Lower lobe of right lung (tissue), 2 donors: Measurements from ENCODE around the gene HPSE2. TPM values are rescaled to one million over a fixed set of nuclear protein-coding genes. Genes with fewer than 3 reads are reported as not detected.

ENCODE experiments used
- ATAC-seq, 2 donors: fragments of 200-7000 bp; cut with Tn5 transposase; one replicate each; pipeline ENCODE4 v1.9.1; 2020 to 2022; ENCODE audit warnings: mild to moderate bottlenecking in 2 of 2, moderate library complexity in 2 of 2
- DNase-seq: peaks from one replicate; pipeline ENCODE4 v3.0.0-alpha.2; 2020
- H3K27ac ChIP-seq: fragments of 200-600 bp; one replicate; pipeline ENCODE4 v1.8.0; 2022
- H3K27me3 ChIP-seq: fragments of 200-600 bp; one replicate; pipeline ENCODE4 v1.8.0; 2022; ENCODE audit warnings: low read depth
- H3K36me3 ChIP-seq: fragments of 200-600 bp; one replicate; pipeline ENCODE4 v1.8.0; 2022; ENCODE audit warnings: mild to moderate bottlenecking
- H3K4me1 ChIP-seq: fragments of 200-600 bp; one replicate; pipeline ENCODE4 v1.8.0; 2022
- H3K4me3 ChIP-seq: fragments of 200-600 bp; one replicate; pipeline ENCODE4 v1.8.0; 2022; ENCODE audit warnings: mild to moderate bottlenecking
- H3K9me3 ChIP-seq: fragments of 200-600 bp; one replicate; pipeline ENCODE4 v1.8.0; 2022
- CTCF ChIP-seq: fragments of 200-600 bp; IDR thresholded peaks from one replicate; pipeline ENCODE4 v1.8.0; 2022; ENCODE audit warnings: antibody characterized with exemption, mild to moderate bottlenecking
- intact Hi-C: fragments of 100-400 bp; cut with DNase I; formaldehyde crosslinking; loops from one replicate; pipeline ENCODE4 v1.11.0; 2022
- total RNA-seq: library from RNA; stranded (reverse); fragmentation: NEBNext Ultra II Directional; extraction: Animal tissue kit (Norgen Biotek cat#: 25700); gene quantifications from one replicate; pipeline ENCODE4 v1.2.1, GENCODE V29; 2021
- donor health status: DM: no; HTN: yes; CAD: no; lungs with severe emphysema.

HPSE2 gene
- total RNA-seq, 1 donor from 2014 or later: 0.77 TPM

DNA sequence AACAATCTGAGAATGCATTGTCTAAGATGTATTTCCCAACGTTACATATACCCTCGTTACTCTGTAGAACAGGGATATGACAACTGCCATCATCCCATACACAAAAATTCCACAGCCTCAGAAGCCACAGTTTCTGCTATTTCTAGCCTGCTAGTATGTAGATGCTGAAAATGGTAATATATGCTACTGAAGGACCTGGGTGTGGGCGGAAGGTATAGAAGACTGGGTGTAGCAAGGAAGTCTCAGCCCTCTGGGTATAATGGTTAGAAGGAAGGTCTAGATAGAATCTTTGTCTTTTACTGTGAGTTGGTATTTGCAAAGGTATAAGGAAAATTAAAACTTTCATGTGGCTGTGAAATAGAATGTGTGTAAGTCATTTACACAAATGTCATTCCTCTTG lies 709.7 kb downstream of the HPSE2 start:
- no peaks in the 10 kb centered on the region for H3K4me1 ChIP-seq
- H3K36me3 ChIP-seq: no peaks in the 10 kb centered on the region
- no peaks in the 10 kb centered on the region for H3K9me3 ChIP-seq
- H3K27me3 ChIP-seq: peaks cover 4% of the 10 kb centered on the region
- intact Hi-C loops: no loop called here
- H3K27ac ChIP-seq: no peak overlapping the region
- H3K4me3 ChIP-seq: no peak overlapping the region
- DNase-seq (no peak), ATAC-seq (no peak)
- no peak for TF ChIP-seq CTCF

DNA sequence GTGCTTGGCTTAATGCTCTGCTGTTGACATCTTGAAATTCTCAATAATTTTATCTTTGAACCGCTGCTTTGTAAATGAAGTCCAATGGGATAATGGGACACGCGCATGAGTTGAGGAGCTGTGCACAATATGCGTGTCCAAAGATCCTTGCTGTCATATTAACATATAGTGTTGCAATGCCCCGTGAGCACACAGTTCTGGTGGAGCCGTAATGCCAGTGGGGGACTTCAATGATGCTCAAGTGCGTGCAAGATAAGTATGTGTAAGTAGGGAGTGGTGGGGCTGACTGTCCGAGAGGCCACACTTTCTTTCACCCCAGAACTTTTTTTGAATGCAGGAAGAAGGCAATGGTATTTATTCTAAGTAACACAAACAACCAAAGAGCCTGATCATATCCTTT lies 711.5 kb downstream of the HPSE2 start:
- Histone ChIP-seq H3K36me3 (no peaks in the 10 kb centered on the region), H3K4me1 (no peaks in the 10 kb centered on the region), H3K27me3 (peaks cover 4% of the 10 kb centered on the region), H3K27ac (no peak overlapping the region), H3K9me3 (no peaks in the 10 kb centered on the region), H3K4me3 (no peak overlapping the region)
- TF ChIP-seq CTCF: no peak
- intact Hi-C loops: no loop called here
- ATAC-seq: no peak
- DNase-seq: no peak

DNA sequence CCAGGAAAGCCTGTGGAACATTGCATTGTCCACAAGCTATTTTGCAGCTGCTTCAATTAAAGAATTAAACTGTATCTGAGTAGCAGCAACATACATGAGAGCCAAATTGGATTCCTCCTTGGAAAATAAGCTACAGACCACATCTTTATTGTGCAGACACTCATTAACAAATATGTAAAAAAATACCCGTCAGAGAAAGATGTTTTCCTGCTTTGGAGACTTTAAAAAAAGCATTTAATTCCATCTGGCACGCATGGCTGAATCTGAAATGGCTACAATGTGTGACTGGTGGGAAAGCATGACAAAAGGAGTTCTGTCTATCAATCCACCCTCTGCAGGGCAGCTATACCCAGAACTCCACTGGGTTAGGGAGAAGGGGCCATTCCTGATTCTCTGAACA lies 715.8 kb downstream of the HPSE2 start:
- H3K9me3 ChIP-seq: no peaks in the 10 kb centered on the region
- H3K4me1 ChIP-seq: no peaks in the 10 kb centered on the region
- H3K27me3 ChIP-seq: peaks cover 3% of the 10 kb centered on the region
- no peak for DNase-seq
- TF ChIP-seq CTCF: no peak
- no peaks in the 10 kb centered on the region for H3K36me3 ChIP-seq
- H3K4me3 ChIP-seq: no peak overlapping the region
- no peak for ATAC-seq
- intact Hi-C loops: no loop called here
- no peak overlapping the region for H3K27ac ChIP-seq

DNA sequence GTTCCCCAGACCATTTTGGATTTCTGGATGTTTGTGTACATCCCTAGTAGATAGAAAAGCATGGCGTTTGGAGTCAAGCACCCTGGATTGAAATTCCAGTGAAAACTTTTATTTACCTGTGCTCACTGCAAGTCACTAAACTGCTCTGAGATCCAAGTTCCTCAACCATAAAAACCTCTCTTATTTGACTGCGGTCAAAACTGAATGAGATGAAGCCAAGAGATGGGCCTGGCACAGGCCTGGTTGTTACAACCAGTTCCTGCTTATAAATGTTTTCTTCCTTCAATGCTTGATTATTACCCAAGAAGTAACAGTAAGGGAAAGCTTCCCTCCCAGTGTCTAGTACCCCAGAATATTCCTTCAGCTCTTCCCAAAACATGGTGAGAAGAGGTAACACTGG lies 718.0 kb downstream of the HPSE2 start:
- Histone ChIP-seq H3K27ac (no peak overlapping the region), H3K9me3 (no peaks in the 10 kb centered on the region), H3K4me1 (no peaks in the 10 kb centered on the region), H3K27me3 (peaks cover 3% of the 10 kb centered on the region), H3K4me3 (no peak overlapping the region), H3K36me3 (no peaks in the 10 kb centered on the region)
- no peak for TF ChIP-seq CTCF
- no peak for ATAC-seq
- intact Hi-C loops: no loop called here
- DNase-seq: no peak

GRCh38 chr10:98516352-98516751 lies 719.3 kb downstream of the HPSE2 start:
- Histone ChIP-seq H3K9me3 (no peaks in the 10 kb centered on the region), H3K36me3 (no peaks in the 10 kb centered on the region), H3K4me3 (no peak overlapping the region), H3K27ac (no peak overlapping the region), H3K27me3 (peaks cover 3% of the 10 kb centered on the region), H3K4me1 (no peaks in the 10 kb centered on the region)
- no peak for ATAC-seq
- intact Hi-C loops: no loop called here
- no peak for TF ChIP-seq CTCF
- no peak for DNase-seq

DNA sequence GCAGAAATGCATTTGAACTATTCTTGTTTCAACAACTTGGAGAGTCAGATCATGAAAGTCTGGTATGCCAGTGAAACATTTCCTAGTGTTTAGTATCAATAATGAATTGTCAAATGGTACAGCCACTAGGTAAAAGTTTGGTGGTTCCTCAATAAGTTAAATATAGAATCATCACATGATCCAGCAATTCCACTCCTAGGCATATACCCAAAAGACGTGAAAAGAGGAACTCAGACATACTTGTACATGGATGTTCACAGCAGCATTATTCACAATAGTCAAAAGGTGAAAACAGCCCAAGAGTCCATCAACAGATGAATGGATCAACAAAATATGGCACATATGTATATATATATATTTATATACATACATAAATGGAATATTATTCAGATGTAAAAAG lies 721.9 kb downstream of the HPSE2 start:
- H3K27ac ChIP-seq: no peak overlapping the region
- H3K27me3 ChIP-seq: peaks cover 3% of the 10 kb centered on the region
- ATAC-seq: no peak
- H3K9me3 ChIP-seq: no peaks in the 10 kb centered on the region
- intact Hi-C loops: no loop called here
- DNase-seq: no peak
- H3K36me3 ChIP-seq: no peaks in the 10 kb centered on the region
- no peak overlapping the region for H3K4me3 ChIP-seq
- no peaks in the 10 kb centered on the region for H3K4me1 ChIP-seq
- TF ChIP-seq CTCF: no peak
